Measurements from ENCODE around the gene DNAJC28. TPM values are rescaled to one million over a fixed set of nuclear protein-coding genes. Genes with fewer than 3 reads are reported as not detected.

The DNAJC28 gene
- total RNA-seq, 2 donors from 2014 or later = 3.9 to 5.8 TPM

DNA sequence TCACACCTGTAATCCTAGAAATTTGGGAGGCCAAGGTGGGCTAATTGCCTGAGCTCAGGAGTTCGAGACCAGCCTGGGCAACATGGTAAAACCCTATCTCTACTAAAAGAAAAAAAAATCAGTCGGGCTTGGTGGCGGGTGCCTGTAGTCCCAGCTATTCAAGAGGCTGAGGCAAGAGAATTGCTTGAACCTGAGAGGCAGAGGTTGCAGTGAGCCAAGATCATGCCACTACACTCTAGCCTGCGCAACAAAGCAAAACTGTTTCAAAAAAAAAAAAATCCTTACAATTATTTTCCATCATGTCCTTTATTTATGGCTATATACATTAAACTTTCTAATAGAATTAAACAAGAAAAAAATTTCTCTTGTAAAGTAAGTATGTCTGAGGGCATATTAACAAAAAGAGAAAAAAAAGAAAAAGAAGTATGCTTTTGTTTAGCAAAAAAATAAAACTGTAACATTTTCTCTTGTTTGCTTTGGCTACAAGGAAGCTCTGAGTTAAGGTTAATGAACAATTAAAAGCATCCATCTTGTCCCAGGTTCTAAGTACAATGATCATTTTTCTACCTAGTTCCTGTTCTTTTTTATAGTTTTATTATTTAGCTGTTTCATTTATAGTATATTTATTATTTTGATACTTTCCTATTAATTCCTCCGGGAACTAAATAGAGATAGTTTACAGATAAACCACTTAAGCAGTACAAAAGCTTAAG is 29.8 kb downstream of the DNAJC28 start:
- peaks cover 40% of the 10 kb centered on the region for H3K36me3 Mint-ChIP-seq (ENCODE audit: low read depth)
- no peak overlapping the region for H3K4me3 Mint-ChIP-seq
- H3K27ac Mint-ChIP-seq = no peak overlapping the region
- DNase-seq = no peak
- Histone ChIP-seq H3K9me3 (ENCODE audit: control insufficient read depth, low read length) (peaks cover 5% of the 10 kb centered on the region), H3K4me3 (ENCODE audit: low read length) (no peak overlapping the region), H3K27me3 (ENCODE audit: control insufficient read depth, insufficient read depth, low read length, poor library complexity, severe bottlenecking) (no peaks in the 10 kb centered on the region), H3K36me3 (ENCODE audit: control insufficient read depth, insufficient read depth, low read length) (peaks cover 66% of the 10 kb centered on the region), H3K4me1 (ENCODE audit: control insufficient read depth, insufficient read depth, low read length) (no peaks in the 10 kb centered on the region), H3K27ac (ENCODE audit: low read depth, low read length) (no peak overlapping the region), H3K9ac (ENCODE audit: extremely low read depth, low read length, poor library complexity, severe bottlenecking) (no peak overlapping the region)
- no peaks in the 10 kb centered on the region for H3K9me3 Mint-ChIP-seq
- peaks cover 5% of the 10 kb centered on the region for H3K4me1 Mint-ChIP-seq
- TF ChIP-seq, protein P1, sequence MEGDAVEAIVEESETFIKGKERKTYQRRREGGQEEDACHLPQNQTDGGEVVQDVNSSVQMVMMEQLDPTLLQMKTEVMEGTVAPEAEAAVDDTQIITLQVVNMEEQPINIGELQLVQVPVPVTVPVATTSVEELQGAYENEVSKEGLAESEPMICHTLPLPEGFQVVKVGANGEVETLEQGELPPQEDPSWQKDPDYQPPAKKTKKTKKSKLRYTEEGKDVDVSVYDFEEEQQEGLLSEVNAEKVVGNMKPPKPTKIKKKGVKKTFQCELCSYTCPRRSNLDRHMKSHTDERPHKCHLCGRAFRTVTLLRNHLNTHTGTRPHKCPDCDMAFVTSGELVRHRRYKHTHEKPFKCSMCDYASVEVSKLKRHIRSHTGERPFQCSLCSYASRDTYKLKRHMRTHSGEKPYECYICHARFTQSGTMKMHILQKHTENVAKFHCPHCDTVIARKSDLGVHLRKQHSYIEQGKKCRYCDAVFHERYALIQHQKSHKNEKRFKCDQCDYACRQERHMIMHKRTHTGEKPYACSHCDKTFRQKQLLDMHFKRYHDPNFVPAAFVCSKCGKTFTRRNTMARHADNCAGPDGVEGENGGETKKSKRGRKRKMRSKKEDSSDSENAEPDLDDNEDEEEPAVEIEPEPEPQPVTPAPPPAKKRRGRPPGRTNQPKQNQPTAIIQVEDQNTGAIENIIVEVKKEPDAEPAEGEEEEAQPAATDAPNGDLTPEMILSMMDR (conservative IDR thresholded peaks at IDR 0.05) = no peak
- no peaks in the 10 kb centered on the region for H3K27me3 Mint-ChIP-seq (ENCODE audit: insufficient read depth)
- WGBS, 2 experiments (ENCODE audit: insufficient coverage in 1 of 2, insufficient read length in 1 of 2) = 80 to 98% methylated on average over 1 to 4 of the region's 5 CpGs

DNA sequence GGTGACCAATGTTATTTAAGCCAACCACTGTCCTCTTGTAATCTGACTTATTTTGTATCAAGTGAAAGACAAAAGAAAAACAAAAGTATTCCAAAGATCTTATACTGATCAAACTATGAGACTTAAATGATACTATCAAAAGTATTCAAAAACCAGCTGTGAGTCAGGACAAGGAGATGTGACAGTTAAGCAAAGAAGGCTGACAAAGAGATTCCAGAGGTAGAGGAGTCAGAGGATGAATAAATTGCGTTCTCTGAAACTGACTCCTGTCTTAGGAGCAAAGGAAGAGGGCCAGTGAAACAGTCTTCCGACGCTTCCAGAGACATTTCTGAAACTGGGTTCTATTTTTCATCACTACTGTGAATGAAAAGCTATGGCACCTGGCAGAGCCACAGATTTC is 32.7 kb downstream of the DNAJC28 start:
- Histone ChIP-seq H3K27me3 (ENCODE audit: control insufficient read depth, insufficient read depth, low read length, poor library complexity, severe bottlenecking) (no peaks in the 10 kb centered on the region), H3K4me1 (ENCODE audit: control insufficient read depth, insufficient read depth, low read length) (no peaks in the 10 kb centered on the region), H3K9me3 (ENCODE audit: control insufficient read depth, low read length) (peaks cover 5% of the 10 kb centered on the region), H3K4me3 (ENCODE audit: low read length) (no peak overlapping the region), H3K36me3 (ENCODE audit: control insufficient read depth, insufficient read depth, low read length) (peaks cover 65% of the 10 kb centered on the region), H3K27ac (ENCODE audit: low read depth, low read length) (no peak overlapping the region), H3K9ac (ENCODE audit: extremely low read depth, low read length, poor library complexity, severe bottlenecking) (no peak overlapping the region)
- Mint-ChIP-seq H3K4me1 (peaks cover 5% of the 10 kb centered on the region), H3K4me3 (no peak overlapping the region), H3K27ac (no peak overlapping the region), H3K27me3 (ENCODE audit: insufficient read depth) (no peaks in the 10 kb centered on the region), H3K9me3 (no peaks in the 10 kb centered on the region), H3K36me3 (ENCODE audit: low read depth) (peaks cover 48% of the 10 kb centered on the region)
- DNase-seq = no peak
- TF ChIP-seq, protein P1 (conservative IDR thresholded peaks at IDR 0.05) = no peak
- 99 to 100% methylated on average over 1 to 3 of the region's 3 CpGs for WGBS, 2 experiments (ENCODE audit: insufficient coverage in 1 of 2, insufficient read length in 1 of 2)

DNA sequence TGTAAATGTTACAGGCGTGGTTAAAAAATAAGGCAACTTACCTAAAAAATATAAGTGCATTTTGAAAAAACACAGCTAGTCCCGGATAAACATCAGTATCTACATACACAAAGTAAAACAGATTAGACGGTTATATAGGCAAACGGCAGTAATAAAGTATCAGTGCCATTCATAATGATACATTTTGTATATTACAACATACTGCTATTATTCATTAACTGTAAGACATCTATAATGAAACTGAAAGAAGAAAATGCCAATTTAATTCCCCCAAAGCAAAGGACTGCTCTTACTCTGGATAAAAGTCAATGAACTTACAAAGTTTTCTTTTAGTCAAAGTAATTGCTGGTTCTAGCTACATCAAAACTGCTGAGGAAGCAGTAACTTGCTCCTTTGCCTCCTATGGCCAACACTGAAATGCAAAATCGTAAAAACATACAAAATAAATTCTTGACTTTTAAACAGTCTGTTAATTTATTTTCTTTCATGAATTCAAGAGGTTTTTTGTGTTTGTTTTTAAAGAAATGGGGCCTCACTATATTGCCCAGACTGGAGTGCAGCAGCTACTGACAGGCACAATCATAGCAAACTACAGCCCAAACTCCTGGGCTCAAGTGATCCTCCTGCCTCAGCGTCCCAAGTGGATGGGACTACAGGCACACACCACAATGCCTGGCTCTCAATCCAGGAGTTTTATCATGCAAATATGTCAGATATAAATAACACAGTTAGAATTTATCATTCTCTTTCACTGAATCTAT is 35.6 kb downstream of the DNAJC28 start:
- 87 to 100% methylated on average over 1 to 6 of the region's 6 CpGs for whole genome bisulfite sequencing, 2 experiments (ENCODE audit: insufficient coverage in 1 of 2, insufficient read length in 1 of 2)
- peaks cover 61% of the 10 kb centered on the region for H3K36me3 ChIP-seq (ENCODE audit: control insufficient read depth, insufficient read depth, low read length)
- no peak overlapping the region for H3K27ac Mint-ChIP-seq
- peaks cover 5% of the 10 kb centered on the region for H3K4me1 Mint-ChIP-seq
- H3K27ac ChIP-seq (ENCODE audit: low read depth, low read length) = no peak overlapping the region
- H3K27me3 Mint-ChIP-seq (ENCODE audit: insufficient read depth) = no peaks in the 10 kb centered on the region
- no peak overlapping the region for H3K4me3 Mint-ChIP-seq
- peaks cover 5% of the 10 kb centered on the region for H3K9me3 ChIP-seq (ENCODE audit: control insufficient read depth, low read length)
- no peak overlapping the region for H3K9ac ChIP-seq (ENCODE audit: extremely low read depth, low read length, poor library complexity, severe bottlenecking)
- DNase-seq = no peak
- H3K4me1 ChIP-seq (ENCODE audit: control insufficient read depth, insufficient read depth, low read length) = no peaks in the 10 kb centered on the region
- no peaks in the 10 kb centered on the region for H3K27me3 ChIP-seq (ENCODE audit: control insufficient read depth, insufficient read depth, low read length, poor library complexity, severe bottlenecking)
- no peak overlapping the region for H3K4me3 ChIP-seq (ENCODE audit: low read length)
- H3K36me3 Mint-ChIP-seq (ENCODE audit: low read depth) = peaks cover 57% of the 10 kb centered on the region
- H3K9me3 Mint-ChIP-seq = no peaks in the 10 kb centered on the region
- TF ChIP-seq, protein P1 (conservative IDR thresholded peaks at IDR 0.05) = no peak

Measured in endodermal cell (in vitro differentiated cells).